Fibroblast of pulmonary artery (primary cell): Measurements from ENCODE around the gene IFITM10.

ENCODE experiments used
- DNase-seq: peaks from one replicate; pipeline ENCODE4 v3.0.0-alpha.2; 2010; ENCODE audit warnings: low read depth
- H3K4me3 ChIP-seq: replicated peaks from 2 replicates; pipeline ENCODE4 v1.5.1; 2011; ENCODE audit warnings: low read depth, mild to moderate bottlenecking, control low read depth, low read length, moderate library complexity
- CTCF ChIP-seq: IDR thresholded peaks from 2 replicates; pipeline ENCODE4 v1.5.1; 2011; ENCODE audit warnings: mild to moderate bottlenecking, control low read depth, low read length, inconsistent platforms; ENCODE audit errors: missing control alignments

IFITM10 gene

DNA sequence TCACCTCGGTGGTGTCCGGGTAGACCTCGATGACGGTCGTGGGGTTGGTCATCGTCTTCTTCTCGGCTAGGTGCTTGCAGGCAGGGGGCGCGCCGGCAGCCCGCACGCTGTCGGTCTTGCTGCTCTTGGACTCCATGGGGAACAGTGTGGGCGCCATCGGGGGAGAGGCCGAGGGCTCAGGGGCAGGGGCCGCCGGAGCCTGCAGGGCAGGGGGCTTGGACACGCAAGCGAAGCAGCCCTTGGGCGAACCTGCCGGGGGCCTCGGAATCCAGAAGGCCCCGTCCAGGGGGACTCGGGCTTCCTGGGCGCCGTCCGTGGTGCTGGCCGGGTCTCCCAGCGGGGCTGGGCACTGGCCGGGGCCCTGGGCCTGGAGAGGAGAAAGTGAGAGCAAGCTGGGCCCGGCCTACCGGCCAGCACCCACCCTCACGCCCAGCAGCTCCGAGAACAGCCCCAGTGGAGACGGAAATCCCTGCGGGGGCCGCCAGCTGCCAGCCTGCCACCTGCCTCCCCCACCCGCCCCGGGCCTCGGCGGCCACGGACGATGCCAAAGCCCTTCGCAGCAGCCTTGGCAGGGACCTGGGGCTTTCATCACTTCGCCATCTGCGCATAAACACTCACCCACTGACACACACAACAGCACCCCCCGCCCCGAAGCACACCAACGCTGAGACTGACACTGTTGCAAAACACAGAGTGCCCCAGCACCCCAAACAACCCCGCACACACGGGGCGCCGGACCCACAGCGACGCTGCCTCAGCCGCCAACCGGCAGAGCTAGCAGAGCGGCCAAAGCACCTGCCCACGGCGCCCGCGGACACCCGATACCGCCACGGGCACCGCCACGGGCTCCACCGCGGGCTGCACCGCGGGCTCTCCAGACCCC, 2.4 kb downstream of the IFITM10 start:
- no peak overlapping the region for H3K4me3 ChIP-seq
- no peak for DNase-seq
- TF ChIP-seq CTCF = no peak

DNA sequence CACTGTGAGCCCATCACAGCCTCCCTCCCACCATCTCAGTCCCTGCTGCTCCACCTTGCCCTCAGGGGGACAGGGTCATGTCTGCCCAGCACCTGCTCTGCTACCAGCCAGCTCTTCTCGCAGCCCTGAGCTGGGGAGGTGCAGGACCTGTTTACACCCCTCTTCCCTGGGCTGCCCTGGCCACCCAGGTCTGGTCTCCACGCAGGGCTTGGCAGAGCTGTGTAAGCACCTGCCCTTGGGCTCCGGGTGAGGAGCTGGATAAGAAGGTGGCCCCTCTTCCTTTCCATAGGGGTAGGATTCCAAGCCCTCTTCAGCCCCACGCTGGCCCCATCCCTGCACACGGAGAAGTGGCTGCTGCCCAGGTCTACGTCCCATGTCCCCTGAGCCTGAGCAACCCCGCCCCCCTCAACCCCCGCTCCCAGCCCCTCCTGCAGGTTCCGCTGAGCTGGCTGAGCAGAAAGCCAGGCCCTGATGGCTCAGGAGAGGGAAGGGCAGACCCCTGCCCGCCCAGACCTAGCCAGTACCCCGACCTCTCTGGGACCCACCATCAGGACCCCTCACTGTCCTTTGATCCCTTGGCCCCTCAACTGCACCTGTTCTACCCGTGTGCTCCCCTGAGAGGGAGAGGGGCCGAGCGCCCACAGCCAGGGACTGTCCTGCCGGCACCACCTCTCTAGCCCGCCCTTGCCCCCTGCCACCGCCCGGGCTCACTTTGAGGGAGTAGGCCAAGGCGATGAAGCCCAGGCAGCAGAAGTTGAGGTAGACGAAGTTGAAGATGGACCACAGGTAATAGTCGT, 3.2 kb downstream of the IFITM10 start:
- no peak for DNase-seq
- TF ChIP-seq CTCF = no peak
- no peak overlapping the region for H3K4me3 ChIP-seq

DNA sequence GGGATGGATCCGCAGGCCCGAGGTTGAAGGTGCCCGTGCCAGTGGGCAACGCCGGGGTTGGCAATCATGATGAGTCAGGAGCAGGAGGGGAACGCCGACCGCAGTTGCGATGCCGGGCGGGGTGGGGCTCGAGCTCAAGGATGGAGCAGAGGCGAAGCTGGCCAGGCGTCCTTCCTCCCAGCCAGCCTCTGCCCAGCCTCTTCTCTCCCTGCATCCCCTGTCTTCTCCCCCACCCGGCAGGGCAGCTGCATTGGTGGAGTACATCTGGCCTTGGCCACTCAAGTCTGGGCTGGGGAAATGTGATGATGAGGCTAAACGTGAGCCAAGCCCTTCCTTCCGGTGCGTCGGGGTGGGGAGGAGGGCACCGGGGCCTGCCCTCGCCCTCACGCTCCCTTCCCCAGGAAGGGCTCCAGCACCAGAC, 3.9 kb downstream of the IFITM10 start:
- no peak for DNase-seq
- no peak overlapping the region for H3K4me3 ChIP-seq
- no peak for TF ChIP-seq CTCF

- TF ChIP-seq CTCF = no peak
- no peak overlapping the region for H3K4me3 ChIP-seq
- DNase-seq = no peak
Measured at GRCh38 chr11:1745701-1746320, 4.6 kb downstream of the IFITM10 start.

DNA sequence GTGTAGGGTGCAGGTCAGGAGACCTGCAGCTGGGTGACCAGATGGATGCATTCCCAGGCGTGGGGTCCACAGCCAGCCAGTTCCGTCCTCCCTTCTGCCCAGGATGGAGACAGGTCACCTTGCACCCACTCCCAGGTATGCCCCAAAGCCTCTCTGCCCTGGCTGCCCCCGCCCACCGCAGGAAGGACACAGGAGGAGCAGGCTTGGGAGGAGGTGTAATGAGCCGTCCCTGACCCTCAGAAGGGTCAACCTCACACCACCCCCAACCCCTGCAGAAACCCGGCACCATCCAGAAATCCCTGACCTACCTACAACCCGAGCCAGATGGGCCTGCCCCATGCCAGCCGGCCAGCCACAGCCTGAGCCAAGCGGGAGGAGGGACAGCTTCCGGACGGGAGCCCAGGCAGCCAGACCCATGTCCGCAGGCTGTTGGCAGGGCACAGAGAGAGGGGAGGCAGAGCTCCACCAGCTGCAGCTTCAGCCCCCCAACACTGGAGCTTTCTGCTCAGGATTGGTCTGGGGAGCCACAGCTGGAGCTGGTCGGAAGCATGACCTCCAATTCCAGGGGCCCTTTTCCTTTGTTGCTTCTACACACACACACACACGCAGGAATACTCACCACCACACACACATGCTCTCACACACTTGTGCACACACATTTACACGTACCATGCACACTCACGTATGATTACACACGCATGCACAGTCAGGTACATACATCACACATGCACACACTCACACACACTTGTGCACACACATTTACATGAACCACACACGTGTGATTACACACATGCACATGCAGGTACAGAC, 5.3 kb downstream of the IFITM10 start:
- no peak for TF ChIP-seq CTCF

DNA sequence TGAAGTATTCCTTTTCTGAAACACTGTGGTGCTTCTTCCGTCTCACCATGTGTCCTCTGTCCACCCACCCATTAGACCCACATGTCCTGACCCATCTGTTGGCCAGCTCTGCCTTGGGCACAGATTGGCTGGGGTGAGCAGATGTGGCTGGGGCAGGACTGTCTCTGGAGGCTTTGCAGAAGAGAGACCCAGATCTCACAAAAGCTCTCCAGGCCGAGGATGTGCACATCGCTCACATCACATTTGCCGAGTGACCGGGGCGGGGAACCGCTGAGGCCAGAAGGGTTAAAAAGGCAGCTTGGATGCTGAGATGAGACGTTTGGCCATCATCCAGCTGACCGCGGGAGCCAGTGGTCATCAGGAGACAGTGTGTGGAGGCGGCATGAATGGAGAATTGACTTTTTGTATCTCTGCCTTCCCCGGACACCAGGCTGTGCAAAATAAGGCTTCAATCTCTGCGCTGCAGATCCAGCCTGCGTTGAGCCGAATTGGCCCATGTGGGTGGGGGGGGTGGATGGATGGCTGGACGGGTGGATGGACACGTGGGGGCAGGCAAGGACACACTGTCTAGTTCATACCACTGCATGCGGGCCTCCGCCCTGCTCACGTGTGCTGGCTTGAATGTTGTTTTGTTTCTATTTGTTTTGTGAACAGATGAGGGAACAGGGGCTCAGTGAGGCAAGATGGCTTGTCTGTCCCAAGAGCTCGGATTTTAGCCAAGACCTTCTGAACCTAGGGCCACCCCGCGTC, 6.1 kb downstream of the IFITM10 start:
- no peak overlapping the region for H3K4me3 ChIP-seq
- no peak for TF ChIP-seq CTCF
- DNase-seq = no peak

More for the DNA sequence above, 5.3 kb downstream of the IFITM10 start:
- DNase-seq = no peak
- no peak overlapping the region for H3K4me3 ChIP-seq
